Umbilical cord (tissue), 2 donors: ENCODE measurements around the gene TLN1. TPM values are rescaled to one million over a fixed set of nuclear protein-coding genes. Genes with fewer than 3 reads are reported as not detected.
A peak's percentile ranks its signal among the peaks of the same experiment; 100 is the strongest.

Source experiments
- DNase-seq: peaks from one replicate; pipeline ENCODE4 v3.0.0-alpha.2; 2015; ENCODE audit warnings: low spot score
- total RNA-seq: library from RNA; depleted of rRNA; stranded (reverse); fragments of >200 nt; gene quantifications from one replicate; pipeline ENCODE4 v1.2.3, GENCODE V29; 2014; ENCODE audit warnings: low replicate concordance; ENCODE audit not compliant: insufficient read depth

TLN1 gene
- total RNA-seq, 1 donor from 2014 or later = 273 TPM

GRCh38 chr9:35756275-35757225 is 24.6 kb upstream of the TLN1 start:
- peak; percentile 48 for DNase-seq

GRCh38 chr9:35755071-35755470 is 23.1 kb upstream of the TLN1 start:
- DNase-seq = no peak

DNA sequence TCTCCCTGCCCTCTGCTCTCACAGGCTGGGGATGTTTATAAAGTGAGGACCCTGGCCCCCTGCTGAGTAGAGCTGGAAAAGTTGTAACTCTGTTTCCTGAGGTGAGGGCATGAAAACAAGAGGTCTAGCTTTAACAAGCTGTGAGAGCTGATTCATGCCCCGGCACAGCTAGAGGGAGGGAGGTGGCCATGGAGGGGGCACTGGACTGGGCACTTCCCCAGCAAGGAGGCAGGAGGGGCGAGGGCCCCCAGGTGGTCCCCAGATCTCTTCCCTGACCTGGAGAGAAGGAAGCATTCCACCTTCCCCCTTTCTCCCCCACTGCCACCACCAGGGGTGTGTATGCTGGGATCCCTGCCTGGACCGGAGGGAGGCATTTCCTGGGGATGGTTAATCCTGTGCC is 22.3 kb upstream of the TLN1 start, which contains the start of gene MSMP:
Gene MSMP, minus strand, starts transcription at position 13 of the 400 bp plus-strand sequence. CDS start 147 bp downstream, outside the sequence.
- no peak for DNase-seq

- DNase-seq = no peak
Measured at GRCh38 chr9:35753466-35753865, 21.5 kb upstream of the TLN1 start.

GRCh38 chr9:35750256-35750531 is 18.2 kb upstream of the TLN1 start:
- DNase-seq = no peak

GRCh38 chr9:35749515-35750255 is 17.7 kb upstream of the TLN1 start:
- no peak for DNase-seq

- DNase-seq = peak; percentile 81
Measured at GRCh38 chr9:35748858-35749514, 17.0 kb upstream of the TLN1 start, which contains the start of the genes GBA2 and RGP1. TSS of gene GBA2 (minus strand) at chr9:35749228. CDS start at chr9:35748704, 524 bp downstream. TSS of gene RGP1 (plus strand) at chr9:35749287. CDS start at chr9:35749756, 469 bp downstream.

GRCh38 chr9:35748242-35748857 is 16.4 kb upstream of the TLN1 start:
- no peak for DNase-seq

- no peak for DNase-seq
Measured at GRCh38 chr9:35746583-35746982, 14.6 kb upstream of the TLN1 start.

DNA sequence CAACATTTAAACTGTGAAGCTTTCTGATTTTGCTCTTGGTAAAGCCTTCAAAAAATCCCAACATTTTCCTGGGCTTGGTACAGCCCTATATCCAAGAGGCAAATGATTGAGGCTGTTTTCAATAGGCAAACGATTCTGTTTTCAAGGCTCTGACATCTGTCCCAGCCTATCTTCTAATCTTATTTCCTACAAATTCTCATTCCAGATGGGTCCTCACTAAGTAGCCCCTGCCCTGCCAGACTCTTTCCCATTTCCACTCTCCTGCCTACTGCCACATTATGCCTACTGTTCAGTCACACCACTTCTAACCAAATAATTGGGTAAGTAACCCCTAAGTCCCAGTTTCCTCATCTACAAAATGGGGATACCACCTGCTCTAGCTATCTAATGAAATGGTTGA is 13.6 kb upstream of the TLN1 start:
- no peak for DNase-seq

- DNase-seq = no peak
Measured at GRCh38 chr9:35743880-35744518, 12.0 kb upstream of the TLN1 start.

DNA sequence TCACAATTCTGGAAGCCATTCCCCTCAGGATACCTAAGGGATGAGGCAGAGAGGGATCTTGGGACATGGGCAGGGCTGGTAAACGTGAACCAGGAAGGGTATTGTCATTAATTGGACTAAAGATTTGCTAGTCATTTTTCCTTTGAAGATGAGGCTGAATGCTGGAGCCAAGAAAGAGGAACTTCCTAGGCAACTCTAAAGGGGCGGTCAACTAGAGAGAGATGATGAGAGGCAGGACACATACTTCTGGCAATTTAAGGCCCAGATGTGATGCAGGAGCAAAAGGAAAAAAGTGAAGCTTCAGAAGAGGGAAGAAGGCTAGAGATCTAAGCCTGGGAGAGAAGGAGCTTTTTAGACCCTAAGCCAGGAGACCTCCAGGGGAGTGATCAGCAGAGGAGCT is 11.5 kb upstream of the TLN1 start:
- no peak for DNase-seq

DNA sequence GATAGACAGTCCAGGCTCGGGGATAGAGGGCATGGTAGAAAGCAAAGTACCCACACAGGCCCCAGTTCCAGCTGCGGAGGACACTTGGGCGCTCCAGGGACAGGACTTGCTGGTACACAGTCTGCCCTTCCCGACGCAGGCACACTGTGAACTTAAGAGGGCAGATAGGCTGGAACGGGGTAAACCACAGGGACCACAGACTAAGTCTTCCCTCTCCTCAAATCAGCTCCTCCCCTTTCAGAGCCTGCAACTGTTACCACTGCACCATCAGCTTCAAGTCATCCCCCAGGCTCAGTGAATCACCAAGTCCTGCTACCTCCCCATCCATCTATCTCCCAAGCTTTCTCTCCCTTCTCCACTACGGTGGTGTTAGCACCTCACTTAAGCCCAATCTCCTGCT is 9.7 kb upstream of the TLN1 start:
- DNase-seq = no peak

DNA sequence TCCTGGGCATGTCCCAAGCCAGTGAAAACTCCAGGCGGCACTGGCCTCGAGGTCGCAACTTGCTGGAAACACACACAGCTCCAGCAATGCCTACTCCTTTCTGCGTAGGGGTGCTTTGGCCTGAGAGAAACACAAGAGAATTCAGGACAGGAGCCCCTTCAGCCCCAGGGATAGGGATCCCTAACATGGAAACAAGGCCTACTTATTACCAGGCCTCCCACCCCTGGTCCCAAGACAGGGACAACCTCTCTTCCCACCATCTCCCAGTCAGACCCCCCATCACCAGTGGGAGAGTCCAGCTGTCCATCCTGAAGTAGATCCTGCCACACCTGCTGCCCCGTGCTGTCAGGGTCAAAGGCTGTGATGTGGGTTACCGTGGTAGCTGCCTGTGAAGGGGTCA is 8.2 kb upstream of the TLN1 start:
- no peak for DNase-seq

- no peak for DNase-seq
Measured at GRCh38 chr9:35738924-35739323, 6.9 kb upstream of the TLN1 start.

GRCh38 chr9:35738186-35738585 is 6.2 kb upstream of the TLN1 start:
- DNase-seq = no peak

DNA sequence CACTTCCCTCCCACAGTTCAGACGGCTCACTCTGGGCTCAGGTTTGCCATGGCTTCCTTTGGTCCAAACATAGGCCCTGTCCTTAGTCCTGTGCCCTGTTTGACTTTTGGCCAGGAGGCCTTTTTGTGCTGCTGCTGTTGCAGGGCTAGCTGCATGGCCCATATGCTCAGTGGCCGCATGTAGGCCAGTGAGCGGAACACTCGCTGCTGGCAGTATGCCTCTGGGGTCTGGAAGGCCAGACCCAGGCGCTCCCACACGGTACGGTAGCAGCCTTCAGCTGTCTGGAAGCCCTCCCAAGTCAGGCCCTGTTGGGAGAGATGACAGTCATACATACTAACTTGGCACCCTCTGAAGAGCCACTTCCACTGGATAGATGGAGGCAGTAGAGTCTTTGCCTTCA is 5.1 kb upstream of the TLN1 start:
- DNase-seq = no peak

DNA sequence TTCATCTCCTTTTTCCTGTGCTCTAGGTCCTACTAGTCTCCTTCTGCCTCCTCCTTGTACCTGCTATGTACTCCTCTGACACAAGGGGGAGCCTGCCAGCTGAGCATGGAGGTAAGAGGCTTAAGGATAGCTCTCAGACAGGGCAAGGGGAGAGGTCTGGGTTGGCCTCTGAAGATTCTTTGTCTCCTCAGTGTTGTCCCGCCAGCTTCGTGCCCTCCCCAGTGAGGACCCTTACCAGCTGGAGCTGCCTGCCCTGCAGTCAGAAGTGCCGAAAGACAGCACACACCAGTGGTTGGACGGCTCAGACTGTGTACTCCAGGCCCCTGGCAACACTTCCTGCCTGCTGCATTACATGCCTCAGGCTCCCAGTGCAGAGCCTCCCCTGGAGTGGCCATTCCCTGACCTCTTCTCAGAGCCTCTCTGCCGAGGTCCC is 4.2 kb upstream of the TLN1 start:
- DNase-seq = peak; percentile 70

- no peak for DNase-seq
Measured at GRCh38 chr9:35734096-35734495, 2.1 kb upstream of the TLN1 start.

- DNase-seq = peak; percentile 54
Measured at GRCh38 chr9:35732800-35733541, 976 bp upstream of the TLN1 start.
